Measurements from ENCODE around the gene ACER3. TPM values are rescaled to one million over a fixed set of nuclear protein-coding genes. Genes with fewer than 3 reads are reported as not detected.

ACER3 gene
- total and polyA plus RNA-seq, 4 donors: 1.9 to 5.9 (median 4.2) TPM

GRCh38 chr11:77003963-77004362 lies 143.2 kb downstream of the ACER3 start:
- no peak overlapping the region for H3K9ac ChIP-seq (ENCODE audit: low read depth in 1 of 2, low read length in 2 of 2)
- no peak overlapping the region for H3K4me3 ChIP-seq (ENCODE audit: low read depth in 1 of 3, low read length in 3 of 3)
- H3K9me3 ChIP-seq (ENCODE audit: control insufficient read depth in 4 of 4, low read length in 3 of 4): no peaks in the 10 kb centered on the region
- H3K27ac ChIP-seq (ENCODE audit: low read depth in 1 of 2, low read length in 2 of 2): no peak overlapping the region
- no peaks in the 10 kb centered on the region for H3K4me1 ChIP-seq (ENCODE audit: control insufficient read depth in 4 of 4, insufficient read depth in 4 of 4, low read length in 3 of 4)
- no peaks in the 10 kb centered on the region for H3K27me3 ChIP-seq (ENCODE audit: control insufficient read depth in 4 of 4, insufficient read depth in 4 of 4, low read length in 3 of 4)
- no peak for DNase-seq (ENCODE audit: low spot score)
- WGBS: 47% methylated on average over 2 of the region's 2 CpGs
- TF ChIP-seq NR2F2 (IDR thresholded peaks at IDR 0.05): no peak
- TF ChIP-seq SP1 (IDR thresholded peaks at IDR 0.05): no peak
- TF ChIP-seq TAF1 (conservative IDR thresholded peaks at IDR 0.05): no peak
- TF ChIP-seq HNF4G (IDR thresholded peaks at IDR 0.05): no peak
- no peak for TF ChIP-seq RXRA (IDR thresholded peaks at IDR 0.05)
- no peak for TF ChIP-seq REST (IDR thresholded peaks at IDR 0.05)
- no peak for TF ChIP-seq EGR1 (IDR thresholded peaks at IDR 0.05; ENCODE audit: low read depth in 2 of 2)
- TF ChIP-seq, protein P1, sequence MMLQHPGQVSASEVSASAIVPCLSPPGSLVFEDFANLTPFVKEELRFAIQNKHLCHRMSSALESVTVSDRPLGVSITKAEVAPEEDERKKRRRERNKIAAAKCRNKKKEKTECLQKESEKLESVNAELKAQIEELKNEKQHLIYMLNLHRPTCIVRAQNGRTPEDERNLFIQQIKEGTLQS (IDR thresholded peaks at IDR 0.05): no peak
- H3K36me3 ChIP-seq (ENCODE audit: control insufficient read depth in 4 of 4, insufficient read depth in 3 of 4, low read depth in 1 of 4, low read length in 3 of 4): no peaks in the 10 kb centered on the region

GRCh38 chr11:77009533-77010160 lies 148.9 kb downstream of the ACER3 start:
- DNase-seq (ENCODE audit: low spot score): no peak

More at GRCh38 chr11:77009533-77010160, 148.9 kb downstream of the ACER3 start:
- Histone ChIP-seq H3K4me3 (ENCODE audit: low read depth in 1 of 3, low read length in 3 of 3) (no peak overlapping the region), H3K36me3 (ENCODE audit: control insufficient read depth in 4 of 4, insufficient read depth in 3 of 4, low read depth in 1 of 4, low read length in 3 of 4) (no peaks in the 10 kb centered on the region), H3K9me3 (ENCODE audit: control insufficient read depth in 4 of 4, low read length in 3 of 4) (no peaks in the 10 kb centered on the region), H3K27me3 (ENCODE audit: control insufficient read depth in 4 of 4, insufficient read depth in 4 of 4, low read length in 3 of 4) (no peaks in the 10 kb centered on the region), H3K4me1 (ENCODE audit: control insufficient read depth in 4 of 4, insufficient read depth in 4 of 4, low read length in 3 of 4) (no peaks in the 10 kb centered on the region), H3K9ac (ENCODE audit: low read depth in 1 of 2, low read length in 2 of 2) (no peak overlapping the region), H3K27ac (ENCODE audit: low read depth in 1 of 2, low read length in 2 of 2) (no peak overlapping the region)
- TF ChIP-seq YY1 (IDR thresholded peaks at IDR 0.05): no peak
- TF ChIP-seq JUND (IDR thresholded peaks at IDR 0.05): no peak
- no peak for TF ChIP-seq HNF4A (conservative IDR thresholded peaks at IDR 0.05)
- TF ChIP-seq FOXA1 (IDR thresholded peaks at IDR 0.05): no peak
- no peak for TF ChIP-seq EGR1 (IDR thresholded peaks at IDR 0.05; ENCODE audit: low read depth in 2 of 2)
- TF ChIP-seq RAD21 (IDR thresholded peaks at IDR 0.05): no peak
- TF ChIP-seq HNF4G (IDR thresholded peaks at IDR 0.05): no peak
- no peak for TF ChIP-seq NR2F2 (IDR thresholded peaks at IDR 0.05)
- no peak for TF ChIP-seq REST (IDR thresholded peaks at IDR 0.05)
- TF ChIP-seq, protein P2, sequence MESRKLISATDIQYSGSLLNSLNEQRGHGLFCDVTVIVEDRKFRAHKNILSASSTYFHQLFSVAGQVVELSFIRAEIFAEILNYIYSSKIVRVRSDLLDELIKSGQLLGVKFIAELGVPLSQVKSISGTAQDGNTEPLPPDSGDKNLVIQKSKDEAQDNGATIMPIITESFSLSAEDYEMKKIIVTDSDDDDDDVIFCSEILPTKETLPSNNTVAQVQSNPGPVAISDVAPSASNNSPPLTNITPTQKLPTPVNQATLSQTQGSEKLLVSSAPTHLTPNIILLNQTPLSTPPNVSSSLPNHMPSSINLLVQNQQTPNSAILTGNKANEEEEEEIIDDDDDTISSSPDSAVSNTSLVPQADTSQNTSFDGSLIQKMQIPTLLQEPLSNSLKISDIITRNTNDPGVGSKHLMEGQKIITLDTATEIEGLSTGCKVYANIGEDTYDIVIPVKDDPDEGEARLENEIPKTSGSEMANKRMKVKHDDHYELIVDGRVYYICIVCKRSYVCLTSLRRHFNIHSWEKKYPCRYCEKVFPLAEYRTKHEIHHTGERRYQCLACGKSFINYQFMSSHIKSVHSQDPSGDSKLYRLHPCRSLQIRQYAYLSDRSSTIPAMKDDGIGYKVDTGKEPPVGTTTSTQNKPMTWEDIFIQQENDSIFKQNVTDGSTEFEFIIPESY (IDR thresholded peaks at IDR 0.05): no peak
- no peak for TF ChIP-seq RXRA (IDR thresholded peaks at IDR 0.05)
- TF ChIP-seq CTCF (IDR thresholded peaks at IDR 0.05; ENCODE audit: low read depth, low read length, missing input control): no peak
- no peak for TF ChIP-seq FOXA2 (IDR thresholded peaks at IDR 0.05)
- no peak for TF ChIP-seq SP1 (IDR thresholded peaks at IDR 0.05)
- TF ChIP-seq TAF1 (conservative IDR thresholded peaks at IDR 0.05): no peak
- TF ChIP-seq, protein P3, sequence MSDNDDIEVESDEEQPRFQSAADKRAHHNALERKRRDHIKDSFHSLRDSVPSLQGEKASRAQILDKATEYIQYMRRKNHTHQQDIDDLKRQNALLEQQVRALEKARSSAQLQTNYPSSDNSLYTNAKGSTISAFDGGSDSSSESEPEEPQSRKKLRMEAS (IDR thresholded peaks at IDR 0.05): no peak
- TF ChIP-seq GABPA (IDR thresholded peaks at IDR 0.05 in 1 of 2, conservative IDR thresholded peaks at IDR 0.05 in 1 of 2): no peak
- TF ChIP-seq, protein P1 (IDR thresholded peaks at IDR 0.05): no peak

All from liver (tissue), 9 donors.